Fibroblast of pulmonary artery (primary cell): Measurements from ENCODE around the gene GJB4.
"Not testable (repeated sequence)": the region's sequence is repeated elsewhere in the genome, so short reads cannot be mapped to it uniquely, and the experiment has no call there.

Source experiments
- DNase-seq: peaks from one replicate; pipeline ENCODE4 v3.0.0-alpha.2; 2010; ENCODE audit warnings: low read depth
- H3K4me3 ChIP-seq: replicated peaks from 2 replicates; pipeline ENCODE4 v1.5.1; 2011; ENCODE audit warnings: low read depth, mild to moderate bottlenecking, control low read depth, low read length, moderate library complexity
- TF ChIP-seq, protein P1 (sequence below): IDR thresholded peaks from 2 replicates; pipeline ENCODE4 v1.5.1; 2011; ENCODE audit warnings: mild to moderate bottlenecking, control low read depth, low read length, inconsistent platforms; ENCODE audit errors: missing control alignments

The GJB4 gene

DNA sequence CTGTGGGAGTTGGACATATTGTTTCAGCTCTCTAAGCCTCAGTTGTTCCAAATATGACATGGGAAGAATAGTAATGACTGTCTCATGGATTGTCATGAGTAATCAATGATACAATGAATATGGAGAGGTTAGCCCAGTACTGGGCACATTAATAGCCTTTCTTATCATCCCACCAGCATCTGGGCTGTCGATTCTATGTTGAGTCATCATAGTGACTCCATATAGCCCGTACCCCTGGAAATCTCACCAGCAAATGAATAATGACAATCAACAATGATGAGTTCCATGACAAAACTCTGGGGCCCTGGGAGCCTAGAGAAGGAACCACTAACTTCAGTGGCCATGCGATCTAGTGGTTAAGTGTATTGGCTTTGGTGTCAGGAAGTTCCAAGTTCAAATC lies 44.4 kb upstream of the GJB4 start:
- no peak for DNase-seq
- TF ChIP-seq, protein P1, sequence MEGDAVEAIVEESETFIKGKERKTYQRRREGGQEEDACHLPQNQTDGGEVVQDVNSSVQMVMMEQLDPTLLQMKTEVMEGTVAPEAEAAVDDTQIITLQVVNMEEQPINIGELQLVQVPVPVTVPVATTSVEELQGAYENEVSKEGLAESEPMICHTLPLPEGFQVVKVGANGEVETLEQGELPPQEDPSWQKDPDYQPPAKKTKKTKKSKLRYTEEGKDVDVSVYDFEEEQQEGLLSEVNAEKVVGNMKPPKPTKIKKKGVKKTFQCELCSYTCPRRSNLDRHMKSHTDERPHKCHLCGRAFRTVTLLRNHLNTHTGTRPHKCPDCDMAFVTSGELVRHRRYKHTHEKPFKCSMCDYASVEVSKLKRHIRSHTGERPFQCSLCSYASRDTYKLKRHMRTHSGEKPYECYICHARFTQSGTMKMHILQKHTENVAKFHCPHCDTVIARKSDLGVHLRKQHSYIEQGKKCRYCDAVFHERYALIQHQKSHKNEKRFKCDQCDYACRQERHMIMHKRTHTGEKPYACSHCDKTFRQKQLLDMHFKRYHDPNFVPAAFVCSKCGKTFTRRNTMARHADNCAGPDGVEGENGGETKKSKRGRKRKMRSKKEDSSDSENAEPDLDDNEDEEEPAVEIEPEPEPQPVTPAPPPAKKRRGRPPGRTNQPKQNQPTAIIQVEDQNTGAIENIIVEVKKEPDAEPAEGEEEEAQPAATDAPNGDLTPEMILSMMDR: no peak
- no peak overlapping the region for H3K4me3 ChIP-seq

DNA sequence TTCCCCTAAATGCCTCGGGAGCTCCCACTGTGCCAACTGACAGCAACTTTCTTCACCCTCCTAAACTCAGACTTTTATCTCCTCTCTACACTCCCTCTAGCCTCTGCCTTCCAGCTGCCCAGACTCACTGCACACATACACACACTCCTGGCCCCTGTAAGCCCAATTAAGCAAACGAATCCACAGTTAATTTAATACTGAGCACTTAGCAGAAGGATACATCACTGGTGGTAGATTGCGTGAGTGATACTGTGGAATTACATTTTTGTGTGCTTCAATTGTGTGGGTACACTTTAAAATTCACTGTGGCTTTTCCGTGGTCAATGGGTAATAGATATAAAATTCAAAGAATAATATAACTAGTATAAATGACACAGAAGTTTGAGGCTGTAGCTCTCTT lies 38.3 kb upstream of the GJB4 start:
- no peak for DNase-seq
- TF ChIP-seq, protein P1: no peak
- H3K4me3 ChIP-seq: no peak overlapping the region

DNA sequence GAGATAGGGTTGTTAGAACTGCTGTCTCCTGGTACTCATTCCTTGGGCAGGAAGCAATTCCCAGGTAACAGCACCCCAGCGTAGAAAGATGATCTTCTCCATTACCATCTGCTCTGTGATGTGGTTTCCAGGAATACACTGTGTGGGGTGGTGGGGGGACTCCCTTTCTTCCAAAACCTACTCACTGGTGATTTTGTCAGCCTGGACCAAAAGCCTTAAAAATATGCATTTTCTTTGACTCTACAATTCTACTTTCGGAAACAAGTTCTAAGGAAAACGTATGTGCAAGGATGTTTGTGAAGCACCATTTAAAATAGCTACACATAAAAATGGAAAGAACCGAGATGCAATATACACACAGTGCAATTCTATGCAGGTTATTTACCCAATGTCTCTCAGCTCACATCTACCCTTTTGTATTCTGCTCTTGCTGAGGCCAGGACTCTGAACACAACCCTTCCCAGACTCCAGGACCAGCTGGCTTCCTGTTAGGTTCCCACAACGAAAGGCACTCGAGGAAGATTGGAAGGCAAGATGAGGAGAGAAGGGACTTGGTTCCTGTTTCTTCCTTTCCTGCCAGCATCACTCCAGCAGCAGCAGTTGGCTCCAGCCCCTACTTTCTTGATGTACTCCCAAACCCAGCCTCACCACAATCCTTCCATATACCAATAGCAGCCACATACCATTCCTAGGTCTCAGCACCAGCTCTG lies 37.7 kb upstream of the GJB4 start:
- TF ChIP-seq, protein P1: no peak
- H3K4me3 ChIP-seq: no peak overlapping the region
- no peak for DNase-seq

DNA sequence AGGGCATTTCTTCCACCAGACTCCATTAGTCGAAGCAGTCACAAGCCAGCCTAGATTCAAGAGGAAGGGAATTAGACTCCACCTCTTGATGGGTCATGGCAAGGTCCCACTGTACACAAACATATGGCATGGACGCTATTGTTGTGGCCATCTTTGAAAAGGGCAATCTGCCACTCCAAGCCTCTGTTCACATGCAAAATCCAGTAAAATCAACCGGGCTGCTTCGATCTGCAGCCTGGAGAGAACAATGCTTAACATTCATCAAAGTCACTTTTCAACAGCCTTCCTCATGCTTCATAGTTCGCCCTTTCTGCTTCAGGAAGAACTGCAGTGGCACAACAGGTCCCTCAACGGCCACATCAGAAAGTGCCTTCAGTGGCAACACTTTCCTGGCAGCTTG lies 32.7 kb upstream of the GJB4 start:
- H3K4me3 ChIP-seq: no peak overlapping the region
- TF ChIP-seq, protein P1: no peak
- no peak for DNase-seq

DNA sequence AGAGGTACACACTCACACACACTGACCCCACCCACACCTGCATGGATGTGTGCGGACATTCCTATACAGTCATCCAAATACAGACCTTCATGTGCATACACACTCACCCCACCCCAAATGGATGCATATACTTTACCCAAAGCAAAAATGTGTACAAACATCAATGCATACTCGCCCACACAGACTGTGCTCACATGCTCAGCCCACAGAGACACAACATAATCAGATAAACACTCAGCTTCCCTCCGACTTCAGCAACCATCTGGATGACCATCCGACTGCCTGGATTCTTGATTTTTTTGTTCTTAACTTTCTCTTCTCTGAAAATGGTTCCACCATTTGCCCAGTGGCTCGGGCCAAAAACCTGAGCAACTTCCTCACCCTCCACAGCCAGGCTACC lies 29.1 kb upstream of the GJB4 start:
- no peak overlapping the region for H3K4me3 ChIP-seq
- TF ChIP-seq, protein P1: no peak
- no peak for DNase-seq

DNA sequence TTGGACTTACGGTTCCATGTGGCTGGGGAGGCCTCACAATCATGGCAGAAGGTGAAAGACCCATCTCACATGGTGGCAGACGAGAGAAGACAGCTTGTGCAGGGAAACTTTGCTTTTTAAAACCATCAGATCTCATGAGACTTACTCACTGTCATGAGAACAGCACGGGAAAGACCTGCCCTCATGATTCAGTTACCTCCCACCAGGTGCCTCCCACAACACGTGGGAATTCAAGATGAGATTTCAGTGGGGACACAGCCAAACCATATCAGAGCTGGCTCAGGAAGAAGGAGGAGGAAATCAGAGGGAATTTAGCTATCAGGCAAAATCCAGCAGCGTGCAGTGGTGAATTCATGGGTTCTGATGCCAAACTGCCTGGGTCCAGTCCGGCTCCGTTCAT lies 26.7 kb upstream of the GJB4 start:
- H3K4me3 ChIP-seq, DNase-seq: not testable (repeated sequence)

DNA sequence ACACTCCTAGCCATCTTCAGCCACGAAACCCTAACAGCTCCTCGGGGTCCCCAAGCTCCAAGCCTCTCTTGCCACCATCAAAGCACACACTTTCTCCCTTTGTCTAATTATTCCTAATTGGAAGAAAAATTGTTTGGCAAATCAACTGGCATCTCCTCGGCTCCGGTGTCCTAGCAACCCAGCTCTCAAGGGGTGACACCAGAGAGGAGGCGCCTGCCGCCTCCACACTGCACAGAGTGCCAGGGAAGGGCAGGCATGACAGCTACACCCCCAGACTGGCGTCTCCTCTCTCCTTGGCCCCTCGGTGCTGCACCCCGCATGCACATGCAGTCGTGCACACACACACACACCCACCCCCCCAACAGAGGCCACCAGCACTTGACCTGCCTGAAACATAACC lies 22.8 kb upstream of the GJB4 start:
- no peak for DNase-seq
- no peak overlapping the region for H3K4me3 ChIP-seq
- TF ChIP-seq, protein P1: no peak

DNA sequence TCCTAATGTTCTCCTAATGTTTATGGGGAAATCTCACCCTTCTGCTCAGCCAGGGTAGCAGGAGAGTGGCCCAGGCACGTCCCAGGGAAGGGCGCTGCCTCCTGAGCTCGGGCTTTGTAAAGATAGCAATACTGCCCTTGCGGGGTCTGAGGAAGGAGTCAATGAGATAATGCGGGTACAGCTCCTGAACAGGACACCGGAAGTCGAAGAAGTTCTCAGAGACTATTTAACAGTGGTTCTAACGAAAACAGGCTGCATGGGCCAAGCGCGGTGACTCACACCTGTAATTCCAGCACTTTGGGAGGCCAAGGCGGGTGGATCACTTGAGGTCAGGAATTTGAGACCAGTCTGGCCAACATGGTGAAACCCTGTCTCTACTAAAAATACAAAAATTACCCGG lies 22.3 kb upstream of the GJB4 start:
- DNase-seq, H3K4me3 ChIP-seq: not testable (repeated sequence)
